Sigmoid colon (tissue), 3 donors: ENCODE results near the gene MRAP2.

ENCODE experiments used
- POLR2A ChIP-seq, 2 donors: fragments of 450-650 bp; IDR thresholded peaks; one replicate each; pipeline ENCODE4 v1.6.1; 2016; ENCODE audit warnings: antibody characterized with exemption in 2 of 2, mild to moderate bottlenecking in 2 of 2, moderate library complexity in 2 of 2
- TF ChIP-seq, protein P1 (sequence below), 4 experiments: fragments of 450-650 bp in 3 of 4; fragments of 200-600 bp in 1 of 4; IDR thresholded peaks; one replicate each; pipeline ENCODE4 v1.5.1; 2016 to 2019; ENCODE audit warnings: antibody characterized with exemption in 4 of 4, mild to moderate bottlenecking in 3 of 4, moderate library complexity in 2 of 4

DNA sequence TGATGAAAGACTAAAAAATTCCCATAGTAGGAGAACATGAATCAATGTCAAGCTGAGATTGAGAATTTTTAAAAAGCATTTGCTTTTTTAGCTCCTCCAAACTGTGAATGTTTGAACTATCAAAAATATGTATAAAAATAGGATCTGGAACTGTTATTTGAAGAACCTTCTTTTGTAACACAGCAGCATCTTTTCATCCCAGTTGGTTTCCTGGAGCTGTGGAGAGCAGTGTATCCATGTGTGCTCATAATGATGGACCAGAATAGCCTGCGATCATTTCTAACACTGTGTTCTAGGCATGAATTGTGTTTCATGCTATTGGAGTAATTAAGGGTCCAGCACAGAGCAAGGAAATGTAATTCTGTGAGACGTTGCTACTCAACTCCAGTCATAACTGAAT lies 22.1 kb downstream of the MRAP2 start:
- TF ChIP-seq POLR2A (IDR thresholded peaks at IDR 0.05) = no peak
- TF ChIP-seq, protein P1, sequence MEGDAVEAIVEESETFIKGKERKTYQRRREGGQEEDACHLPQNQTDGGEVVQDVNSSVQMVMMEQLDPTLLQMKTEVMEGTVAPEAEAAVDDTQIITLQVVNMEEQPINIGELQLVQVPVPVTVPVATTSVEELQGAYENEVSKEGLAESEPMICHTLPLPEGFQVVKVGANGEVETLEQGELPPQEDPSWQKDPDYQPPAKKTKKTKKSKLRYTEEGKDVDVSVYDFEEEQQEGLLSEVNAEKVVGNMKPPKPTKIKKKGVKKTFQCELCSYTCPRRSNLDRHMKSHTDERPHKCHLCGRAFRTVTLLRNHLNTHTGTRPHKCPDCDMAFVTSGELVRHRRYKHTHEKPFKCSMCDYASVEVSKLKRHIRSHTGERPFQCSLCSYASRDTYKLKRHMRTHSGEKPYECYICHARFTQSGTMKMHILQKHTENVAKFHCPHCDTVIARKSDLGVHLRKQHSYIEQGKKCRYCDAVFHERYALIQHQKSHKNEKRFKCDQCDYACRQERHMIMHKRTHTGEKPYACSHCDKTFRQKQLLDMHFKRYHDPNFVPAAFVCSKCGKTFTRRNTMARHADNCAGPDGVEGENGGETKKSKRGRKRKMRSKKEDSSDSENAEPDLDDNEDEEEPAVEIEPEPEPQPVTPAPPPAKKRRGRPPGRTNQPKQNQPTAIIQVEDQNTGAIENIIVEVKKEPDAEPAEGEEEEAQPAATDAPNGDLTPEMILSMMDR (IDR thresholded peaks at IDR 0.05) = no peak
